Stomach (tissue), 4 donors: ENCODE data around the gene HS6ST2.

Experiments
- CTCF ChIP-seq, 7 experiments: fragments of 450-650 bp in 4 of 7; fragments of 200-600 bp in 3 of 7; sonication (generic) in 3 of 7; IDR thresholded peaks; one replicate each; pipeline ENCODE4 v1.5.1; 2016 to 2019; ENCODE audit warnings: antibody characterized with exemption in 7 of 7, control low read depth in 2 of 7, mild to moderate bottlenecking in 1 of 7
- POLR2A ChIP-seq, 4 donors: fragments of 450-650 bp; IDR thresholded peaks; one replicate each; pipeline ENCODE4 v1.6.1; 2016; ENCODE audit warnings: antibody characterized with exemption in 4 of 4, control low read depth in 2 of 4, mild to moderate bottlenecking in 1 of 4, moderate library complexity in 1 of 4

DNA sequence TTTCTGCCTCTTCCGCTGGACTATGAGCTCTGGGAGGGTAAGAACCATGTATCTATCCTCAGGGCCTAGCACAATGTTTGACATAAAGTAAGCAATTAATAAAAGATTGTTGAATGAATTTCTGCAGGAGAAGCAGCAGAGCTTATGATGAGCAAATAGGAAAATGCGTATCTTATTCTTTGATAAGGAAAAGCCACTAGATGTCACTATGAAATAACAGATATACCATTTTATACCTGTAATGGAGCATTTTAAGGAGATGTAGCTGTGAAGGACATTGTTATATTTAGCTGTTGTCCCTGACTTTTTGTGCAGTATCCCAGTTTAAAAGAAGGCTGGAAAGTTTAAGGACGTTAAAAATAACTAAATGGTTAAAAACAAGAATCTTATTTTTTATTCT, 322.3 kb downstream of the HS6ST2 start:
- TF ChIP-seq CTCF (IDR thresholded peaks at IDR 0.05) (no peak), POLR2A (IDR thresholded peaks at IDR 0.05) (no peak)
